Epidermal melanocyte (primary cell): ENCODE data around the gene GABARAPL1.

Experiments used
- DNase-seq: peaks from one replicate; pipeline ENCODE4 v3.0.0; 2011; ENCODE audit warnings: low spot score; ENCODE audit not compliant: insufficient read length

GABARAPL1 gene

GRCh38 chr12:10234562-10234961, 21.9 kb downstream of the GABARAPL1 start:
- DNase-seq = no peak

GRCh38 chr12:10235761-10236631, 23.3 kb downstream of the GABARAPL1 start:
- DNase-seq = no peak

GRCh38 chr12:10236720-10237119, 24.0 kb downstream of the GABARAPL1 start:
- DNase-seq = no peak

- DNase-seq = no peak
Measured at GRCh38 chr12:10238526-10238925, 25.8 kb downstream of the GABARAPL1 start.

- DNase-seq = no peak
Measured at GRCh38 chr12:10241290-10241689, 28.6 kb downstream of the GABARAPL1 start.

DNA sequence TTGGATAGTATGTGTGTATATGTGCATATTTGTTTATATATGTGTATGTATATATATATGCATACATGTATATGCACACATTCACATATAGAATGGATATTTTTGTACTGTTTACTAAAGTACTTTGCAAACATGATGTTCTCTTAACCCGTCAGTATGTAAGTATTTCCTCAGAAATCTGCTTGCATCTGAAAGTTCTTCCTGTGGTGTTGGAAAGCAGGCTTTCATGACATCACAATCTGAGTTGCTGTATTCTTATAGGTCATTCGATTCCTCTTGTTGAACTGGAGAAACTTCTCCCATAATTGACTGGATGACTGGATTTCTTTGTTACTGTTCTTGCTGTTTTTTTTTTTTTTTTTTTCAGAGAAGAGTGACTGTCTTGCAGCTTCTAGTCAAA, 29.1 kb downstream of the GABARAPL1 start:
- DNase-seq = no peak

DNA sequence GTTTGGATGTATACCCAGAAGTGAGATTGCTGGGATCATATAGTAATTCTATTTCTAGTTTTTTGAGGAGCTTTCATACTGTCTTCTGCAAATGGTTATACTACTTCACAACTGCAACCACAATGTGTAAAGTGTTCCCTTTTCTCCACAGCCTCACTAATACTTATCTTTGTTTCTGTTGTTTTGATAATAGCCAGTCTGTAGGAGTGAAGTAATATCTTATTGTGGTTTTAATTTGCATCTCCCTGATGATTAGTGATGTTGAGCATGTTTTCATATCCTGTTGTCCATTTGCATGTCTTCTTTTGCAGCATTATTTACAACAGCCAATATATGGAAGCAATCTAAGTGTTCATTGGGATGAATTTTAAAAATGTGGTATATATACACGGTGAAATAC, 29.9 kb downstream of the GABARAPL1 start:
- DNase-seq = no peak

DNA sequence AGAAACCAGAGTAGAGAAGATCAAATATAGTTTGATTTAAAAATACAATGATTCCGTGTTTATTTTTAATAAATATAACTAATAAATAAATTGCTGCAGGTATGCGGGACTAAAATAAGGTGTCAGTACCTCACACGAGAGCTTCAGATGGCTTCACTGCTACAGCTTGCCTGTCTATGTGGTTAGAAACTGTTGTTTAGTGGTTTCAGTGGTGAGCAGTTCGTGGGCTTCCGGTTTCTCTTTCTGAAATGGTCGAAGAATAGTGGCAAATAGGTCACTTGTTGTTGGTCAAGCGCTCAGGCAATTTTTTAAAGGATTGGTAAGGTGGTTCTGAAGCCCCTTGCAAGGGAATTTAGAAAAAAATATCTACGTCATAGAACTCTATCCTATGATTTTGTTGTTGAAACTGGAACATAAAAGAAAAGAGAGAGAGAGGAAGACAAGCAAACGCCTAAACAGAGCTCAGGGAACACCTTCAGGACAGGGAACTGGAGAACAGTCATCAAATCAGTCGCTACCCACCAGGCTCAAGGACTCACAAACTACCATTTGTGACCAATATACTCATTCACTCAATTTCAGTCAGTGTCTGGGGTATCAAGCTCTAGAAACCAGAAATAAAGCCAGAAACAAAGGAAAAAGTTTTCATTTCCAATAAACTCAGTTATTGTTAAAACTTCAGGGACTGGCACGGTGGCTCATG, 31.3 kb downstream of the GABARAPL1 start:
- DNase-seq = no peak

DNA sequence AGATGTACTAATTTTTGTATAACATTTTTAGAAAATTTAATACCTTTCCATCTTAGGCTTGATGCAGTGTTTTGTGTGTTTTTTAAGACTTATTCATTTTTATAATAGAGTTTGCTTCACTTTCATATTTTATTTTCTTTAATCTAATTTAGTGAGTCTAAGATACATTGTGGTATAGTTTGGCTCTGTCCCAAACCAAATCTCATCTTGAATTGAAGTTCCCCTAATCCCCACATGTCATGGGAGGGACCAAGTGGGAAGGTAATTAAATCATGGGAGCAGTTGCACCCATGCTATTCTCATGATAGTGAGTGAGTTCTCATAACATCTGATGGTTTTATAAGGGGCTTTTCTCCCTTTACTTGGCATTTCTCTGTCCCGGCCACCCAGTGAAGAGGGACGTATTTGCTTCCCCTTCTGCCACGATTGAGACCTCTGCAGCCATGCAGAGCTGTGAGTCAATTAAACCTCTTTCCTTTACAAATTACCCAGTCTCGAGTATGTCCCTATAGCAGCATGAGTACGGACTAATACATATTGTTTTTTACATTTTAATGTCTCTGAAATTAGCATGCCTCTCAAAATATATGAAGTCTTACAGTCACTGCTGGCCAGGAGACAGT, 34.9 kb downstream of the GABARAPL1 start:
- no peak for DNase-seq

DNA sequence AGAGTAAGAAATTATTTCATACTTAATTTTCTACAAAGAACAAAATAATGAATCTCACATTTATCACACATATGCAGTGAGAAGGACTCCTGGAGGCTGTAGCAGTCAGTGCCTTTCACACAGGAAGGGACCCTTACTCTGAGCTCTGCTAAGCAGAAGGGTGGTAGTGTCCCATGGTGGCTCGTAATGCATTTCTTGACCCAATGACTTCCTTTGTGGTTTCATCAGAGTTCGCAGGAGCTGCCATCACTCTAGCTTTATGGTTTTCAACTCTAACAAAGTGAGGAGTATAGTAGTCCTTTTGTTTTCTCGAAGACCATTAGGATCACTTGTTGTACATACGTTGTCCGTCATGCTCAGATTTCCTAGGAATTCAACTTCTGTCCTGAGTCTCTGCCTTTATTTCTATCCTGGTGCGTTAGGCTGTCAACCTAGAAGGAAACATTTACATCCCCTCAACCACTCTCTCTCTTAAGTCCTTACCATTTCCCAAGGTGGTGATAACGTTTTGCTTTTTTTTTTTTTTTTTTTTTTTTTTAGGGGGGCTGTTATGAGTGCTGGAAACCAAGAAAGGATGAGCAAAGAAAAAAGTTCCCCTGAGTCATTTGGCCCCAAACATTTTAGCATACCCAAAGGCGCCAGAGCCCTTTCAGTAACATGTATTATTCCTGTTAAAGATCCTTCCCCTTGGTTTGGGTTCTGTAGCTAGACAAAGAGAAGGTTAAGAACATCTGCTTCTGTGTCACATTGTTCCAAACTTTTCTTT, 37.2 kb downstream of the GABARAPL1 start:
- no peak for DNase-seq

DNA sequence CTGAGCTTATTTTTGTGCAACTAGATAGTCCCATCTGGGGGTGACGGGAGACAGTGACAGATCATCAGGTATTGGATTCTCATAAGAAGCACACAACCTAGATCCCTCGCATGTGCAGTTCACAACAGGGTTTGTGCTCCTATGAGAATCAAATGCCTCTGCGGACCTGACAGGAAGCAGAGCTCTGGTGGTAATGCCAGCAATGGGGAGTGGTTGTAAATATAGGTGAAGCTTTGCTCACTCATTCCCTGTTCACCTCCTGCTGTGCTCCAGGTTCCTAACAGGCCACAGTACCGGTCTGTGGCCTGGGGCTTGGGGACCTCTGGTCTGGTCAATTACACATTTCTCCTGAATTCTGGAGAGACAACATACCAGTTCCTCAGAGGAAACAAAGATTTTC, 39.0 kb downstream of the GABARAPL1 start:
- DNase-seq = no peak

DNA sequence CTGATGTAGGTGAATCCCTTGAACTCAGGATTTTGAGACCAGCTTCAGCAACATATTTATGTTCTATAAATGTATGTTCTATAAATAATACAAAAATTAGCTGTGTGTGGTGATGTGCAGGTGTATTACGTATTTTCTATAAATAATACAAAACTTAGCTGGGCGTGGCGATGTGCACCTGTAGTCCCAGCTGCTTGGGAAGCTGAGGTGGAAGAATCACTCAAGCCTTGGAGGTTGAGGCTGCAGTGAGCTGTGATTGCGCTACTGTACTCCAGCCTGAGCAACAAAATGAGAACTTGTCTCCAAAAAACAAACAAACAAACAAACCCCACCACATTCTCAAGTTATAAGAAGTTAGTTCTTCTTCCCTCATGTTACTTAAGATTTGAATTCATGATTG, 39.5 kb downstream of the GABARAPL1 start:
- no peak for DNase-seq

DNA sequence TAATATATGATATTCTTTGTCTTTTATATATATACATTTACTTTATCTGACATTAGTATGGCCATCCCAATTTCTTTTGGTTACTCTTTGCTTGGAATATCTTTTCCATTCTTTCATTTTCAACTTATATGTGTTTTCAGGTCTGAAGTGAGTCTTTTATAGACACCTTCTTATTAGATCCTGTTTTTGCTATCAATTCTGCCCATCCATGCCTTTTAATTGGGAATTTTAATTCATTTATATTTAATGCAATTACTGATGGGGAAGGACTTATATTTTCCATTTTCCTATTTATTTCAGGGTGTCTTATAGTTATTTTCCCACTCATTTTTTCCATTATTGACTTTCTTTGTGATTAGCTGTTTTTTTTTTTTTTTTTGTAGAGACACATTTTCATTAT, 43.4 kb downstream of the GABARAPL1 start:
- DNase-seq = no peak

DNA sequence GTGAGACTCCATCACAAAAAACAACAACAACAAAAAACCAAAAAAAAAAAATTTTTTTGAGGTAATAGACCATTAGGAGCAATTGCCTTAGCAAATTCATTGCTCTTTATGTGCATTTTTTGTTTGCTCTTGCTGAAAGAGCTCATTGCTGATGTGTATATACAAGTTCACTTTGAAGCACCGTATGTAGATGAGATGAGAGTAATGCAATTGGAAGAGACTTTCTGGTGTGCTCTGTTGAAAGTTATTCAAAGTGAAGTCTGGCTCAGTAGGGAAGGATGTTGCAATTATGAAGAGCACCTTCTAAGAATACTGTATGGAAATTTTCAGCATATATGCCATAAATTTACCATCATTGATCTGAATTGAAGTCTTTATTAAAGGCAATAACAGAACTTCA, 48.2 kb downstream of the GABARAPL1 start:
- no peak for DNase-seq

GRCh38 chr12:10268037-10268436, 55.4 kb downstream of the GABARAPL1 start:
- DNase-seq = no peak

DNA sequence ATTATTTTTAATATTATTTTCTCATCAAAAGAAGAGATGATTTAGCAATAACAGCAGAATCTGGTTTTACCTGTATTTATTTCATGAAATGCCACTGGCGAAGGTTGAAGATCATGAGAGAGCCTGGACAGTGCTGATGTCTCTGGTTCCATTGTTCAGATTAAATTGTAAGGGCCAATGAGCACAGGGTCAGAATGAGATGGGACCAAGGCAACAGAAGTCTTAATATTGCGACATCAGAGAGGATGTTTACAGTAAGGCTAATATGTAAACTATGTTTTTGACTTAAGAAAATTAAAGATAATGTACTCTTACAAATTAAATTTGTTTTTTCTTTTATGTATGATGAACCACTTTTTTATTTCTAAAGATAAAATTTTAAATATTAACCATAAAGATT, 59.8 kb downstream of the GABARAPL1 start:
- no peak for DNase-seq
